ENCODE measurements around the gene B3GNT7. TPM values are rescaled to one million over a fixed set of nuclear protein-coding genes. Genes with fewer than 3 reads are reported as not detected.

B3GNT7 gene
- polyA plus RNA-seq, 1 donor (not counting 4 experiments of a cell fraction or from before 2014, with no cell fraction given) = not detected

GRCh38 chr2:231360881-231361371 is 34.6 kb upstream of the B3GNT7 start:
- Histone ChIP-seq H3K79me2 (ENCODE audit: control insufficient read depth, insufficient read depth, low read length) (no peaks in the 10 kb centered on the region), H3K36me3 (ENCODE audit: control insufficient read depth in 2 of 2, extremely low read depth in 1 of 2, insufficient read depth in 2 of 2, low read length in 2 of 2) (no peaks in the 10 kb centered on the region), H3K9me1 (ENCODE audit: control insufficient read depth, extremely low read depth, insufficient read depth, low read length) (no peaks in the 10 kb centered on the region), H3K27me3 (ENCODE audit: control insufficient read depth, extremely low read depth, insufficient read depth, low read length) (no peaks in the 10 kb centered on the region), H4K20me1 (ENCODE audit: control insufficient read depth, extremely low read depth, insufficient read depth, low read length) (no peaks in the 10 kb centered on the region), H3K4me3 (ENCODE audit: control insufficient read depth in 2 of 3, extremely low read depth in 1 of 3, insufficient read depth in 2 of 3, low read depth in 1 of 3, low read length in 3 of 3) (no peak overlapping the region), H3K9me3 (ENCODE audit: control insufficient read depth, low read depth, low read length) (no peaks in the 10 kb centered on the region), H3K9ac (ENCODE audit: control insufficient read depth, extremely low read depth, insufficient read depth, low read length) (no peak overlapping the region), H3K27ac (ENCODE audit: control insufficient read depth, insufficient read depth, low read length) (no peak overlapping the region), H3K4me2 (ENCODE audit: control insufficient read depth, extremely low read depth, insufficient read depth, low read depth, low read length) (no peak overlapping the region), H3K4me1 (ENCODE audit: control insufficient read depth, extremely low read depth, insufficient read depth, low read length) (peaks cover 12% of the 10 kb centered on the region), H2AFZ (ENCODE audit: control insufficient read depth, low read length) (no peak overlapping the region)
- TF ChIP-seq CTCF (optimal IDR thresholded peaks at IDR 0.05 in 1 of 3, IDR thresholded peaks at IDR 0.05 in 1 of 3, conservative IDR thresholded peaks at IDR 0.05 in 1 of 3; ENCODE audit: extremely low read depth in 1 of 3, insufficient read depth in 2 of 3, low read length in 3 of 3) = no peak
- no peak for TF ChIP-seq EZH2 (IDR thresholded peaks at IDR 0.05; ENCODE audit: low read length)
- FAIRE-seq (no peak), DNase-seq (ENCODE audit: low read depth, low spot score) (no peak)
- dilution Hi-C loops (cut with MboI; ENCODE audit: extremely low pct_ligation_motif_present, low sequenced_read_pairs) = no loop called here

- FAIRE-seq (no peak), DNase-seq (ENCODE audit: low read depth, low spot score) (no peak)
- dilution Hi-C loops (cut with MboI; ENCODE audit: extremely low pct_ligation_motif_present, low sequenced_read_pairs) = no loop called here
- no peaks in the 10 kb centered on the region for H3K79me2 ChIP-seq (ENCODE audit: control insufficient read depth, insufficient read depth, low read length)
- no peaks in the 10 kb centered on the region for H4K20me1 ChIP-seq (ENCODE audit: control insufficient read depth, extremely low read depth, insufficient read depth, low read length)
- no peaks in the 10 kb centered on the region for H3K27me3 ChIP-seq (ENCODE audit: control insufficient read depth, extremely low read depth, insufficient read depth, low read length)
- no peak overlapping the region for H3K4me3 ChIP-seq (ENCODE audit: control insufficient read depth in 2 of 3, extremely low read depth in 1 of 3, insufficient read depth in 2 of 3, low read depth in 1 of 3, low read length in 3 of 3)
- peaks cover 12% of the 10 kb centered on the region for H3K4me1 ChIP-seq (ENCODE audit: control insufficient read depth, extremely low read depth, insufficient read depth, low read length)
- no peak overlapping the region for H3K4me2 ChIP-seq (ENCODE audit: control insufficient read depth, extremely low read depth, insufficient read depth, low read depth, low read length)
- no peak overlapping the region for H3K27ac ChIP-seq (ENCODE audit: control insufficient read depth, insufficient read depth, low read length)
- no peak overlapping the region for H3K9ac ChIP-seq (ENCODE audit: control insufficient read depth, extremely low read depth, insufficient read depth, low read length)
- no peaks in the 10 kb centered on the region for H3K9me3 ChIP-seq (ENCODE audit: control insufficient read depth, low read depth, low read length)
- no peak for TF ChIP-seq EZH2 (IDR thresholded peaks at IDR 0.05; ENCODE audit: low read length)
- TF ChIP-seq CTCF (optimal IDR thresholded peaks at IDR 0.05 in 1 of 3, IDR thresholded peaks at IDR 0.05 in 1 of 3, conservative IDR thresholded peaks at IDR 0.05 in 1 of 3; ENCODE audit: extremely low read depth in 1 of 3, insufficient read depth in 2 of 3, low read length in 3 of 3) = no peak
- H3K9me1 ChIP-seq (ENCODE audit: control insufficient read depth, extremely low read depth, insufficient read depth, low read length) = no peaks in the 10 kb centered on the region
- H2AFZ ChIP-seq (ENCODE audit: control insufficient read depth, low read length) = no peak overlapping the region
- no peaks in the 10 kb centered on the region for H3K36me3 ChIP-seq (ENCODE audit: control insufficient read depth in 2 of 2, extremely low read depth in 1 of 2, insufficient read depth in 2 of 2, low read length in 2 of 2)
Observed at GRCh38 chr2:231361701-231362554, 33.6 kb upstream of the B3GNT7 start.

All from keratinocyte (primary cell).